ES-I3 (cell line): ENCODE results near the gene CD96.

Experiments used
- H3K36me3 ChIP-seq: 2 replicates; pipeline ENCODE4 v1.6.1; 2013; ENCODE audit warnings: mild to moderate bottlenecking, low read length, control low read depth, moderate library complexity; ENCODE audit not compliant: insufficient read depth
- H3K4me1 ChIP-seq: 2 replicates; pipeline ENCODE4 v1.6.1; 2013; ENCODE audit warnings: mild to moderate bottlenecking, control low read depth, low read length; ENCODE audit not compliant: insufficient read depth
- H3K9ac ChIP-seq: 2 replicates; pipeline ENCODE4 v1.6.1; 2013; ENCODE audit warnings: low read depth, mild to moderate bottlenecking, low read length, moderate library complexity
- H3K9me3 ChIP-seq: 2 replicates; pipeline ENCODE4 v1.6.1; 2013; ENCODE audit warnings: mild to moderate bottlenecking, low read length, moderate library complexity; ENCODE audit not compliant: control insufficient read depth, insufficient read depth

Gene CD96

DNA sequence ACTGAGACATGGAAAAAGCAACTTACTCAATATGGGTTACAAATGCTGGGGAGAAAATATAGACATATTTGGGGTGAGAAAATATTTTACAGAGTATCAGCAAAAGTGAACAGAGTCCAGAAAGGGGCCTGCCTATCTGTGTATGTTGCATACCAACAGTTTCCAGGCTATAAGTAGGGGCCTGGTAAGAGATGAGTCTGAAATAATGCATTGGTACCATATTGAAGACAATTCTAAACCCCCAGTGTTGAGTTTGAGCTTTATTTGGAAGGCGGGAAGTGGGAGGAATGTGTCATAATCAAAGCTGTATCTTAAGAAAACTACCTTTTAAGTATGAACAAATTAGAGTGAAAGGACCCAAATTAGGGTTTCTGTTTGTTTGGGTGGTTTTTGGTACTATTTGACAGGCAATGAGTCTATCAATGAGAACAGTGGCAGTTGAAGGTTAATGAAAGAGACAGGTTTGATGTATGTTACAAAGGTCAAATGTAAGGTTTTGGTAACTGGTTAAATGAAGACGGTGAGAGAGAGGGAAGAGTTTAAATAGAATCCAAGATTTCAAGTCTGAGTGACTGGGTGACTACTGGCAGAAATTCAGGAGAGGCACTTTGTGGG lies 159.4 kb downstream of the CD96 start:
- Histone ChIP-seq H3K9me3 (no peaks in the 10 kb centered on the region), H3K36me3 (no peaks in the 10 kb centered on the region), H3K4me1 (peaks cover 6% of the 10 kb centered on the region; the same call in 1 of the 2 replicates), H3K9ac (no peak overlapping the region)
